HG03571 (cell line): ENCODE data around the gene CNTN3.

Experiments used
- ATAC-seq: cut with Tn5 transposase; IDR thresholded peaks from one replicate; pipeline ENCODE4 v1.9.1; 2021; ENCODE audit not compliant: unreplicated experiment

The CNTN3 gene

GRCh38 chr3:74611206-74611605 is 3.3 kb downstream of the CNTN3 start:
- ATAC-seq: no peak

GRCh38 chr3:74607803-74608202 is 6.7 kb downstream of the CNTN3 start:
- ATAC-seq: no peak

GRCh38 chr3:74606996-74607395 is 7.5 kb downstream of the CNTN3 start:
- no peak for ATAC-seq

- ATAC-seq: no peak
Observed at GRCh38 chr3:74605437-74605836, 9.0 kb downstream of the CNTN3 start.

- ATAC-seq: no peak
Observed at GRCh38 chr3:74603292-74603691, 11.2 kb downstream of the CNTN3 start.

- ATAC-seq: no peak
Observed at GRCh38 chr3:74602471-74602870, 12.0 kb downstream of the CNTN3 start.

- no peak for ATAC-seq
Observed at GRCh38 chr3:74601793-74602192, 12.7 kb downstream of the CNTN3 start.

GRCh38 chr3:74599564-74599963 is 14.9 kb downstream of the CNTN3 start:
- no peak for ATAC-seq

- no peak for ATAC-seq
Observed at GRCh38 chr3:74593152-74593551, 21.3 kb downstream of the CNTN3 start.

GRCh38 chr3:74592359-74592758 is 22.1 kb downstream of the CNTN3 start:
- no peak for ATAC-seq

- no peak for ATAC-seq
Observed at GRCh38 chr3:74591946-74592345, 22.5 kb downstream of the CNTN3 start.

GRCh38 chr3:74591342-74591741 is 23.1 kb downstream of the CNTN3 start:
- ATAC-seq: no peak

- no peak for ATAC-seq
Observed at GRCh38 chr3:74590620-74591262, 23.7 kb downstream of the CNTN3 start.

- ATAC-seq: no peak
Observed at GRCh38 chr3:74584782-74585181, 29.7 kb downstream of the CNTN3 start.

GRCh38 chr3:74582982-74583381 is 31.5 kb downstream of the CNTN3 start:
- ATAC-seq: no peak

- ATAC-seq: no peak
Observed at GRCh38 chr3:74575857-74576256, 38.6 kb downstream of the CNTN3 start.

GRCh38 chr3:74571118-74571517 is 43.3 kb downstream of the CNTN3 start:
- no peak for ATAC-seq
